ENCODE measurements around the gene EIF4A2. TPM values are rescaled to one million over a fixed set of nuclear protein-coding genes. Genes with fewer than 3 reads are reported as not detected.

EIF4A2 gene
- total RNA-seq, 1 experiment from 2014 or later, result 202 TPM

DNA sequence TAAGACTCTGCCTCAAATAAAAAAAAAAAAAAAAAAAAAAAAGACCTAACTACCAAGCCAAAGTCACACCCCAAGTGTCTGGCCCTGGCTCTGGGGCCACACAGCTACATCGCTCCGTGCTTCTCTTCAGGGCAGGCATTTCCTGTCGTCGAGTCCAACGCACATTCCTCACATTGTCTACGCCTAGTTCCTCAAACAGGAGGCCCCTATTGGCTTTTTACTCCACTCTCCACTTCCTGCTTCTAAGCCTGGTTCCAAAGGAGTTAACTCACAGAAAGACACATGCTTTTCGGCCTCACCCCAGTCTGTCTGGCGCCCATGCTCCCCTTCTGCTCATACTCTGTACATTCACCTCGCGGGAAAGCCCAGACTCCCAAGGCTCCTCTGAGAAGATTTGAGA is 37.4 kb upstream of the EIF4A2 start:
- H3K36me3 Mint-ChIP-seq (ENCODE audit: insufficient read depth, unreplicated experiment), result peaks cover 4% of the 10 kb centered on the region
- intact Hi-C loops (cut with micrococcal nuclease), result no loop called here
- TF ChIP-seq, protein P1, sequence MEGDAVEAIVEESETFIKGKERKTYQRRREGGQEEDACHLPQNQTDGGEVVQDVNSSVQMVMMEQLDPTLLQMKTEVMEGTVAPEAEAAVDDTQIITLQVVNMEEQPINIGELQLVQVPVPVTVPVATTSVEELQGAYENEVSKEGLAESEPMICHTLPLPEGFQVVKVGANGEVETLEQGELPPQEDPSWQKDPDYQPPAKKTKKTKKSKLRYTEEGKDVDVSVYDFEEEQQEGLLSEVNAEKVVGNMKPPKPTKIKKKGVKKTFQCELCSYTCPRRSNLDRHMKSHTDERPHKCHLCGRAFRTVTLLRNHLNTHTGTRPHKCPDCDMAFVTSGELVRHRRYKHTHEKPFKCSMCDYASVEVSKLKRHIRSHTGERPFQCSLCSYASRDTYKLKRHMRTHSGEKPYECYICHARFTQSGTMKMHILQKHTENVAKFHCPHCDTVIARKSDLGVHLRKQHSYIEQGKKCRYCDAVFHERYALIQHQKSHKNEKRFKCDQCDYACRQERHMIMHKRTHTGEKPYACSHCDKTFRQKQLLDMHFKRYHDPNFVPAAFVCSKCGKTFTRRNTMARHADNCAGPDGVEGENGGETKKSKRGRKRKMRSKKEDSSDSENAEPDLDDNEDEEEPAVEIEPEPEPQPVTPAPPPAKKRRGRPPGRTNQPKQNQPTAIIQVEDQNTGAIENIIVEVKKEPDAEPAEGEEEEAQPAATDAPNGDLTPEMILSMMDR (IDR thresholded peaks at IDR 0.05; ENCODE audit: unreplicated experiment), result no peak
- no peaks in the 10 kb centered on the region for H3K27me3 Mint-ChIP-seq (ENCODE audit: insufficient read depth, unreplicated experiment)
- peak overlapping the region; percentile 6 for H3K4me3 Mint-ChIP-seq (ENCODE audit: unreplicated experiment)
- DNase-seq (ENCODE audit: unreplicated experiment), result peak; percentile 85
- H3K27ac Mint-ChIP-seq (ENCODE audit: low read depth, unreplicated experiment), result peak overlapping the region; percentile 89
- no TSS peak for BruUV-seq (replicated peaks)
- peaks cover 7% of the 10 kb centered on the region for H3K9me3 Mint-ChIP-seq (ENCODE audit: unreplicated experiment)
- ChIA-PET POLR2A (interaction anchor here (0.7 to 2.2 kb wide), 3 partner anchors 31 to 50 kb away, joined by 3 to 15 read pairs (median 3); partner anchors contain the start of gene EIF4A2), CTCF (interaction anchor here (0.6 to 1.0 kb wide), 2 partner anchors 8 to 128 kb away, joined by 3 read pairs; no protein-coding TSS in a partner anchor)
- peaks cover 7% of the 10 kb centered on the region for H3K4me1 Mint-ChIP-seq (ENCODE audit: insufficient read depth, unreplicated experiment)

DNA sequence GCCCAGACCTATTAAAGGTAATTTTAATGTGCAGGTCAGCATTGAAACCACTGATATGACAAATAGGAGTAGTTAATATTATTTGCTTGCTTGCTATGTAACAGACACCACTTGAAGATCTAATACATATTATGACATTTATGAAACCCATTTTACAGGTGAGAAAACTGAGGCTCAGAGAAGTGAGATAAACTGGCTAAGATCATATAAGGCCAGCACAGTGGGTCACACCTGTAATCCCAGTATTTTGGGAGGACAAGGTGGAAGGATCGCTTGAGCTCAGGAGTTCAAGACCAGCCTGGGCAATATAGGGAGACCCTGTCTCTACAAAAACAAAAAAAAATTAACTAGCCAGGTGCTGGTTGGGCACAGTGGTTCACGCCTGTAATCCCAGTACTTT is 33.1 kb upstream of the EIF4A2 start:
- H3K4me3 Mint-ChIP-seq (ENCODE audit: unreplicated experiment), result no peak overlapping the region
- TF ChIP-seq, protein P1 (IDR thresholded peaks at IDR 0.05; ENCODE audit: unreplicated experiment), result no peak
- ChIA-PET CTCF (interaction anchor here (0.6 to 7.2 kb wide), 2 partner anchors 135 to 207 kb away, joined by 4 to 61 read pairs; no protein-coding TSS in a partner anchor), POLR2A (interaction anchor here (0.6 to 7.4 kb wide), 4 partner anchors 34 to 159 kb away, joined by 3 to 82 read pairs (median 5); partner anchors contain the start of gene EIF4A2)
- no peak overlapping the region for H3K27ac Mint-ChIP-seq (ENCODE audit: low read depth, unreplicated experiment)
- peaks cover 7% of the 10 kb centered on the region for H3K9me3 Mint-ChIP-seq (ENCODE audit: unreplicated experiment)
- H3K27me3 Mint-ChIP-seq (ENCODE audit: insufficient read depth, unreplicated experiment), result no peaks in the 10 kb centered on the region
- peaks cover 20% of the 10 kb centered on the region for H3K4me1 Mint-ChIP-seq (ENCODE audit: insufficient read depth, unreplicated experiment)
- intact Hi-C loops (cut with micrococcal nuclease), result no loop called here
- peaks cover 4% of the 10 kb centered on the region for H3K36me3 Mint-ChIP-seq (ENCODE audit: insufficient read depth, unreplicated experiment)
- BruUV-seq (replicated peaks), result no TSS peak
- DNase-seq (ENCODE audit: unreplicated experiment), result no peak

DNA sequence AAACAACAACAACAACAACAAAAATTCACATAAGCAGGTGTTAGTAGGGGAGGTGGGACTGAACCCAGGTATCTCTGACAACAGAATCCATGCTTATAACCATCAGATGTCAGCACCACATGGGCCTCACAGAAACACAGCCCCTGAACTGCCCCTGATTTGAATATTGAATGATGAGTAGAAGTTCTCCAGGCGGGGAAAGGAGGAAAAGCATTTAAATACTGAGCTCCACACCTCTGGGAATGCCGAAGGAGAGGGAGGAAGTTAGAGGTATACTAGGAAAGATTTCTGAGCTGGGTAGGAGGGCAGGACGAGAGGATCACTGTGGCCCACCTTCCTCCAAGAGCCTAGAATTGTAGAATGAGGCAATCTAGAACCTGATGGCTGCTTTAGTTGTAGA is 31.9 kb upstream of the EIF4A2 start:
- peaks cover 13% of the 10 kb centered on the region for H3K4me1 Mint-ChIP-seq (ENCODE audit: insufficient read depth, unreplicated experiment)
- H3K4me3 Mint-ChIP-seq (ENCODE audit: unreplicated experiment), result no peak overlapping the region
- ChIA-PET POLR2A (interaction anchor here (1.2 to 7.4 kb wide), 7 partner anchors 13 to 181 kb away, joined by 3 to 82 read pairs (median 12); partner anchors contain the start of genes DNAJB11, EIF4A2 and FETUB), CTCF (interaction anchor here (7.2 kb wide), 1 partner anchor 136 kb away, joined by 61 read pairs; no protein-coding TSS in a partner anchor)
- no peaks in the 10 kb centered on the region for H3K27me3 Mint-ChIP-seq (ENCODE audit: insufficient read depth, unreplicated experiment)
- no TSS peak for BruUV-seq (replicated peaks)
- H3K27ac Mint-ChIP-seq (ENCODE audit: low read depth, unreplicated experiment), result no peak overlapping the region
- TF ChIP-seq, protein P1 (IDR thresholded peaks at IDR 0.05; ENCODE audit: unreplicated experiment), result no peak
- H3K36me3 Mint-ChIP-seq (ENCODE audit: insufficient read depth, unreplicated experiment), result peaks cover 4% of the 10 kb centered on the region
- no peak for DNase-seq (ENCODE audit: unreplicated experiment)
- no peaks in the 10 kb centered on the region for H3K9me3 Mint-ChIP-seq (ENCODE audit: unreplicated experiment)
- intact Hi-C loops (cut with micrococcal nuclease), result no loop called here

DNA sequence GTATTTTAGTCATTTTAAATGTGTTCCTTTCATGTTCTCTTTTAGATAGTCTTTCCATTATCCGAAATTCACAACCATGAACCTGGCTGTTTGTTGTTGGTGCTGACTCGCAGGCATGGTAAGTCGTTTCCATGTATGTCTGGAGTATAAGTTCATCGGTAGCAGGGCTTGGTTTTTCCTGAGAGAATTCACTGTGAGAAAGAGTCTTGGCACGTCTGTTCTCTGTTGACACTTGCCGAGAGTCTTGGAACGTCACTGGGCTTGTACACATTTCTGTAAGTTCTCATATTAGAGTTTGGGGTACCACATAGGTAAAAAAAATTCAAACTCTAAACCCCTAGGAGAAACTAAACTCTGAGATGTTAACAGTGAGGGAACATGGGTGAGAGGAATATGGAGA is 29.4 kb upstream of the EIF4A2 start:
- Mint-ChIP-seq H3K36me3 (ENCODE audit: insufficient read depth, unreplicated experiment) (no peaks in the 10 kb centered on the region), H3K9me3 (ENCODE audit: unreplicated experiment) (no peaks in the 10 kb centered on the region), H3K4me3 (ENCODE audit: unreplicated experiment) (peak overlapping the region; percentile 71), H3K27me3 (ENCODE audit: insufficient read depth, unreplicated experiment) (no peaks in the 10 kb centered on the region), H3K4me1 (ENCODE audit: insufficient read depth, unreplicated experiment) (peaks cover 13% of the 10 kb centered on the region), H3K27ac (ENCODE audit: low read depth, unreplicated experiment) (peak overlapping the region; percentile 97)
- TF ChIP-seq, protein P1 (IDR thresholded peaks at IDR 0.05; ENCODE audit: unreplicated experiment), result no peak
- ChIA-PET POLR2A (interaction anchor here (0.6 to 7.4 kb wide), 8 partner anchors 15 to 184 kb away, joined by 3 to 82 read pairs (median 4); partner anchors contain the start of genes DNAJB11 and EIF4A2), CTCF (interaction anchor here (0.7 to 7.2 kb wide), 6 partner anchors 132 to 1150 kb away, joined by 3 to 61 read pairs (median 4); no protein-coding TSS in a partner anchor)
- peak; percentile 55 for DNase-seq (ENCODE audit: unreplicated experiment)
- no TSS peak for BruUV-seq (replicated peaks)
- intact Hi-C loops (cut with micrococcal nuclease), result no loop called here
